ENCODE measurements around the gene PEAR1. TPM values are rescaled to one million over a fixed set of nuclear protein-coding genes. Genes with fewer than 3 reads are reported as not detected.

Gene PEAR1
- total and polyA plus RNA-seq, 2 of the 8 experiments (the other 6 are each of a cell fraction or from before 2014, with no cell fraction given), result 0.63 to 0.71 TPM

GRCh38 chr1:156944268-156944667 lies 50.8 kb downstream of the PEAR1 start:
- H3K23ac ChIP-seq (ENCODE audit: insufficient read length), result no peak overlapping the region
- H4K8ac ChIP-seq (ENCODE audit: extremely low read depth, insufficient read depth, low read length), result no peak overlapping the region
- H3K9me3 ChIP-seq (ENCODE audit: insufficient read depth in 2 of 2, low read depth in 1 of 2, low read length in 1 of 2), result no peaks in the 10 kb centered on the region
- no peaks in the 10 kb centered on the region for H3K4me1 ChIP-seq (replicated peaks in 1 of 4; ENCODE audit: control insufficient read depth in 3 of 4, insufficient read depth in 4 of 4, low read length in 3 of 4)
- H2AK5ac ChIP-seq (ENCODE audit: low read depth, low read length), result no peak overlapping the region
- H4K20me1 ChIP-seq (replicated peaks in 1 of 2; ENCODE audit: control insufficient read depth in 1 of 2, insufficient read depth in 2 of 2, low read length in 2 of 2), result peaks cover 7 to 13% of the 10 kb centered on the region in 2 experiments
- H2BK5ac ChIP-seq (ENCODE audit: low read depth, low read length), result no peak overlapping the region
- no peak overlapping the region for H2BK120ac ChIP-seq (replicated peaks; ENCODE audit: low read depth, low read length)
- H3K36me3 ChIP-seq (ENCODE audit: control insufficient read depth in 2 of 4, insufficient read depth in 4 of 4, low read length in 3 of 4), result peaks cover 39 to 74% (median 58%) of the 10 kb centered on the region in 4 experiments
- no peaks in the 10 kb centered on the region for H3K79me2 ChIP-seq (ENCODE audit: control insufficient read depth in 1 of 2, insufficient read depth in 2 of 2, low read length in 2 of 2)
- H2AFZ ChIP-seq (ENCODE audit: low read length), result no peak overlapping the region
- ChIA-PET POLR2A (ENCODE audit: partially characterized antibody) (no interaction called here), CTCF (ENCODE audit: partially characterized antibody) (interaction anchor here (0.7 to 1.4 kb wide), 3 partner anchors 13 to 16 kb away, joined by 3 read pairs; no protein-coding TSS in a partner anchor)
- no peak overlapping the region for H2BK15ac ChIP-seq (ENCODE audit: low read length)
- peaks cover 2% of the 10 kb centered on the region for H3K79me1 ChIP-seq (ENCODE audit: low read depth, low read length)
- H3K4me2 ChIP-seq (ENCODE audit: insufficient read depth in 1 of 2, low read depth in 2 of 2, low read length in 2 of 2), result no peak overlapping the region
- no peak overlapping the region for H4K91ac ChIP-seq (replicated peaks; ENCODE audit: insufficient read length, low read length)
- no peak overlapping the region for H3K9ac ChIP-seq (replicated peaks in 1 of 4; ENCODE audit: extremely low read depth in 1 of 4, low read depth in 3 of 4, low read length in 3 of 4)
- H3K56ac ChIP-seq (replicated peaks; ENCODE audit: insufficient read length, low read depth, low read length), result no peak overlapping the region
- DNase-seq (ENCODE audit: low read depth in 1 of 2, low spot score in 2 of 2) (no peak), FAIRE-seq (no peak)
- H3K27me3 ChIP-seq (replicated peaks in 1 of 4; ENCODE audit: control insufficient read depth in 3 of 4, extremely low read depth in 1 of 4, insufficient read depth in 3 of 4, low read length in 3 of 4), result no peaks in the 10 kb centered on the region
- H3K4ac ChIP-seq (replicated peaks; ENCODE audit: insufficient read length, low read depth, low read length), result no peak overlapping the region
- no peak overlapping the region for H2BK12ac ChIP-seq (ENCODE audit: low read depth, low read length)
- H3K23me2 ChIP-seq (ENCODE audit: low read depth, low read length), result no peaks in the 10 kb centered on the region
- no peak overlapping the region for H3K4me3 ChIP-seq (ENCODE audit: extremely low read depth in 1 of 4, insufficient read depth in 2 of 4, low read depth in 3 of 4, low read length in 4 of 4)
- no peak overlapping the region for H4K5ac ChIP-seq (ENCODE audit: insufficient read length, low read depth, low read length)
- H3K27ac ChIP-seq (ENCODE audit: low read depth, low read length), result no peak overlapping the region
- H3K14ac ChIP-seq (ENCODE audit: insufficient read length), result no peak overlapping the region
- 100% methylated on average over 1 of the region's 1 CpG; no CpG with 5 or more reads in 1 of the 2 experiments for WGBS, 2 experiments (ENCODE audit: extremely low coverage in 1 of 2, insufficient coverage in 1 of 2, insufficient read length in 1 of 2, insufficient replicate concordance in 2 of 2, low coverage in 1 of 2, low lambda C conversion rate in 2 of 2, missing lambda C conversion rate in 1 of 2)
- no peak overlapping the region for H2BK20ac ChIP-seq (ENCODE audit: low read length)
- no peak overlapping the region for H3K18ac ChIP-seq (ENCODE audit: extremely low read depth, low read length)
